ENCODE data around the gene OAF. TPM values are rescaled to one million over a fixed set of nuclear protein-coding genes. Genes with fewer than 3 reads are reported as not detected.

OAF gene
- total RNA-seq, 1 donor from 2014 or later = 17.8 TPM

DNA sequence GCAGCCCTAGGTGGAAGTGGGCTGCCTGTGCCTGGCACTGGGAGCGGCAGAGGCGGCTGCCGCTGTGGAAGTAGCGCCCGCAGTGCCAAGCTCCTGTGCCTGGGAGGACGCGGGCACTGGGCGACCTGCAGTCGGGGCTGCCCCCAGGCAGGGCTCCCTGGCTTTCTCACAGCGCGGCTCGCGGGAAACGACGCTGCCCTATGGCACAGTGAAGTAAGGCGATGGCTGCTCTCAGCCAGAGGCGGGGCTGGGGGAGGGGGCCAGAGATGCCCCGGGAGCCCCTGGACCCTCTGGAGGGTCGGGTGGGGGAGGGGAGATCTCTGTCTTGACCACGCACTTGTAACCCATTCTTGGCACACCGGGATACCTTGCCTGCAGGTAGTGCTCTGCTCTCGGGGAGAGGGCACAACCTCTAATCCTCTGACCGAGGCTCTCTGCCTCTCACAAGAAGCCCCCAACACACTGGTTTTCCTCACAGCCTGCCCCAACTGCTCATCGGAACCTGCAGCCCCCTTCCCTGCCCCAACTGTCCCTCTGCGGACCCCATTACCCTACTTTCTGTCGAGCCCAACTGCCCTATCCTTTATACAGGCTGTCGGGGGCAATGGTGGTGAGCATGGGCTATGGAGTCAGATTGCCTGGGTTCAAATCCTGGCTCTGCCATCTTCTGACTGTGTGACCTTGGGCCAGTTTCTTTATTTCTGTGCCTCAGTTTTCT is 40.7 kb upstream of the OAF start:
- peaks cover 69% of the 10 kb centered on the region for H3K27me3 ChIP-seq (ENCODE audit: low read depth)
- no peaks in the 10 kb centered on the region for H3K36me3 ChIP-seq
- H3K4me3 ChIP-seq = peak overlapping the region; percentile 57
- TF ChIP-seq, protein P1, sequence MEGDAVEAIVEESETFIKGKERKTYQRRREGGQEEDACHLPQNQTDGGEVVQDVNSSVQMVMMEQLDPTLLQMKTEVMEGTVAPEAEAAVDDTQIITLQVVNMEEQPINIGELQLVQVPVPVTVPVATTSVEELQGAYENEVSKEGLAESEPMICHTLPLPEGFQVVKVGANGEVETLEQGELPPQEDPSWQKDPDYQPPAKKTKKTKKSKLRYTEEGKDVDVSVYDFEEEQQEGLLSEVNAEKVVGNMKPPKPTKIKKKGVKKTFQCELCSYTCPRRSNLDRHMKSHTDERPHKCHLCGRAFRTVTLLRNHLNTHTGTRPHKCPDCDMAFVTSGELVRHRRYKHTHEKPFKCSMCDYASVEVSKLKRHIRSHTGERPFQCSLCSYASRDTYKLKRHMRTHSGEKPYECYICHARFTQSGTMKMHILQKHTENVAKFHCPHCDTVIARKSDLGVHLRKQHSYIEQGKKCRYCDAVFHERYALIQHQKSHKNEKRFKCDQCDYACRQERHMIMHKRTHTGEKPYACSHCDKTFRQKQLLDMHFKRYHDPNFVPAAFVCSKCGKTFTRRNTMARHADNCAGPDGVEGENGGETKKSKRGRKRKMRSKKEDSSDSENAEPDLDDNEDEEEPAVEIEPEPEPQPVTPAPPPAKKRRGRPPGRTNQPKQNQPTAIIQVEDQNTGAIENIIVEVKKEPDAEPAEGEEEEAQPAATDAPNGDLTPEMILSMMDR (IDR thresholded peaks at IDR 0.05) = no peak
- H3K9me3 ChIP-seq = no peaks in the 10 kb centered on the region
- peaks cover 18% of the 10 kb centered on the region for H3K4me1 ChIP-seq
- no peak overlapping the region for H3K27ac ChIP-seq
- DNase-seq (no peak), ATAC-seq (no peak)
- intact Hi-C loops (cut with DNase I) = loop anchor here (10.0 kb wide), 1 partner anchor 55 kb away; no protein-coding TSS in a partner anchor

DNA sequence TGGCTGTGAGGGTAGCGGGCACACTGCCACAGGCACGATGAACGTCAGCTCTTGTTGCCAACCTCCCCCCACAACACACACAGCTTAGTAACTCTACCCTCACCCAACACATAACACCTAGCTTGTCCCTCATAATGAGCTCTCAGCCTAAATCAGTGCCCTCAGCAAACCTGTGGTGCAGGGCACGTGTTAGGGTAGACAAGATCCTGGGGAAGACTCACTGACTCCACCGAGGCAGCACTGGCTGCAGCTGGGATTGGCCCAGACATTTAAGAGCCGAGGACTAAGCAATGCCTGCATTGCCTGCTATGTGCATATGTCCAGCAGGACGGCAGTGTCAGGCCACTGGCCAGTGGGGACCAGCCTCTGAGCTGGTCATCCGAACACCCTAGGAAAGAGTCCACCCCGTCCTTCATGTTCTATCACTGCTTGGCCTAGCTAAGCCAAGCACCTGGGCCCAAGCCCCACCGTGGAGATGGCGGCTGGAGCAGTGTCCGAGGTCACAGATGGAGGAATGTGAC is 40.0 kb upstream of the OAF start:
- Histone ChIP-seq H3K9me3 (no peaks in the 10 kb centered on the region), H3K27me3 (ENCODE audit: low read depth) (peaks cover 69% of the 10 kb centered on the region), H3K27ac (no peak overlapping the region), H3K4me3 (no peak overlapping the region), H3K4me1 (peaks cover 18% of the 10 kb centered on the region), H3K36me3 (no peaks in the 10 kb centered on the region)
- ATAC-seq = no peak
- intact Hi-C loops (cut with DNase I) = loop anchor here (10.0 kb wide), 1 partner anchor 54 kb away; no protein-coding TSS in a partner anchor
- TF ChIP-seq, protein P1 (IDR thresholded peaks at IDR 0.05) = no peak
- DNase-seq = no peak

DNA sequence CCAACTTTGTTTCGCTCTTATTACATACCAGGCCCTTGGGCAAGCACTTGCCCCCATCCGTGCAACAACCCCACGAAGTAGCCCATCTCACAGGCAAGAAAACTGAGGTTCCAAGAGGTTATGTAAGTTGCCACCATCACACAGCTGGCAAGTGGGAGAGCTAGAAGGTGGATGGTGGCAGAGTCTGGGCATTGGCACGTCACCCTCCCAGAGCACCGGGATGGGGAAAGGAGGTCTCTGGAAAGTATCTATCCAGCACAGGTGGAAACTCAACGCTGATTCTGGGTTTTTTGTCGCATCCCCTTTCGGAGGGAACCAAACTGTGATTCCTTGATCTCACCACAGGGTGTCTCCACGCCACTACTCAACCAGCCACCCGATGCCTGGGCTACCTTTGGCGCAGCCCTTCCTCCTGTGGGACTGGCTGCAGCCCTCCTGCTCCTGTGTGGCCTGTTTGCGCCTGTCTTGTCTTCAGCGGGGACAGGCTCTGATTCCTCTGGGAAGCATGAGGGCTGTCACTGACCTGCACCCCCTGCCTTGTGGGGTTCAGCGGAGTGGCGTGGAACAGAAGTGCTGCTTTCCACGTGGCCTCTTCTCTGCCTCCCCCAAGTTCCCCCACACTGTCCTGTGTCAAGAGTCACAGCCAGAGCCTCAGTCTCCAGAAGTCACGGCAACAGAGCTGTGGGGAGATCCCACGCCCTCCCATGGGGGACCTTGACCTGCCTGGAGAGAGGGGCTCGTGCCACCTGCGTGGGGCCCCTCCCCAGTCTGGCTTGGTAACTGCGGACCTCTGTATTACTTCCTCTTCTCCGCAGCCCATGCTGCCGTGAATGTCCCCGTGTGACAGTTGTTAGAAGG is 38.5 kb upstream of the OAF start:
- peak; percentile 60 to 66 for ATAC-seq
- H3K27me3 ChIP-seq (ENCODE audit: low read depth) = peaks cover 57% of the 10 kb centered on the region

DNA sequence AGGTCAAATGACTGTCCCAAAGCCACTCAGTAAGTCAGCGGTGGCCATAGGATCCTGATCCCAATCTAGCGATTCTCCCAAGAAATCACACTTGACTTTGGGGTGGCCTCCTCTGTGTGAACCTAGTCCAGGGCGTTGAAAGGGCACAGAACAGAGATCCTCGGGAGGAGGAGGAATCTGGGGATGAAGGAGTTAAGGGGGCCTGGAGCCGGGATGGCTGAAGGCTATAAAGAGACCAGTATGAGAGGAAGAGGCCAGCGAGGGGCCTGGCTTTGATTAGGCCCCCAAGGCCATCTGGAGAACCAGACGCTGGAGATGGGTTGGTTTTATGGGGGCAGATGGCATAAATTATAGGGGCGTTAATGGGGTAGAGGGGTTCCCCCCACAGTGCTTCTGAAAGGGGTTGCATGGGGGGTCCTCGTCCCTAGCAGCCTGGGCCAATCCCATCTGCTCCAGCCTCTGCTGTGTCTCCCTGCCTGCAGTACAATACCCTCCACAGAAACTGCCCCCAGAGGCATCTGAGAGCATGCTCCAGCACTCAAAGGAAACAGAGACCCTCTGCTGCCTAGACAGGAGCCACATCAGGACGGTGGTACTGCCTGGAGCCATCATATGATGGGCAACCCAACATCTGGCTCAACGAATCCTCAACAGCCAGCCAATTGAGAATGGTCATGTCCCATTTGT is 37.7 kb upstream of the OAF start:
- H3K27me3 ChIP-seq (ENCODE audit: low read depth) = peaks cover 50% of the 10 kb centered on the region
- ATAC-seq (no peak), DNase-seq (no peak)
- TF ChIP-seq, protein P1 (IDR thresholded peaks at IDR 0.05) = no peak
- H3K4me1 ChIP-seq = peaks cover 17% of the 10 kb centered on the region
- no peaks in the 10 kb centered on the region for H3K9me3 ChIP-seq
- H3K27ac ChIP-seq = no peak overlapping the region
- no peak overlapping the region for H3K4me3 ChIP-seq
- intact Hi-C loops (cut with DNase I) = loop anchor here (10.0 kb wide), 1 partner anchor 52 kb away; no protein-coding TSS in a partner anchor
- H3K36me3 ChIP-seq = no peaks in the 10 kb centered on the region

More for the DNA sequence above, 38.5 kb upstream of the OAF start:
- peaks cover 18% of the 10 kb centered on the region for H3K4me1 ChIP-seq
- peak; percentile 69 for DNase-seq
- H3K27ac ChIP-seq = no peak overlapping the region
- no peaks in the 10 kb centered on the region for H3K9me3 ChIP-seq
- TF ChIP-seq, protein P1 (IDR thresholded peaks at IDR 0.05) = peak; percentile 76
- intact Hi-C loops (cut with DNase I) = loop anchor here (10.0 kb wide), 1 partner anchor 53 kb away; no protein-coding TSS in a partner anchor
- no peaks in the 10 kb centered on the region for H3K36me3 ChIP-seq
- H3K4me3 ChIP-seq = no peak overlapping the region

DNA sequence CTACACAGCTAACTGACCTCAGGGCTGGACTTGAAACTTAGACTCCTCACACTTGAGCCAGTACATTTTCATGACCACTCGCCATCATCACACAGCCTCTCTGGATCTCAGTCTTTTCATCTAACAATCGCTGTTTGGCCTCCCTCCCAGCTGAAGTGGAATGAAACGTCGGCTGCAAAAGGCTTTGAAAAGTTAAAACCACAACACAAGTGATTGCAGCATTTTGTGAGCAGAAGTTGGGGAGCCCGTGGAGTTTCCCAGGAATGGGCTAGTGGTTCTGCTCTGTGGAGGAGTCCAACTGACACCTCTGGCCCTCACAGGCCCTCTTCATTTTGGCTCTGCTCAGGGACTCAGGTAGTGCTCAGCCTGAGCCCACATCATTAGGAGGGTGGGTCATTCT is 37.0 kb upstream of the OAF start:
- DNase-seq = no peak
- ATAC-seq = no peak
- Histone ChIP-seq H3K27ac (no peak overlapping the region), H3K4me1 (peaks cover 10% of the 10 kb centered on the region), H3K27me3 (ENCODE audit: low read depth) (peaks cover 44% of the 10 kb centered on the region), H3K36me3 (no peaks in the 10 kb centered on the region), H3K9me3 (no peaks in the 10 kb centered on the region), H3K4me3 (no peak overlapping the region)
- intact Hi-C loops (cut with DNase I) = loop anchor here (10.0 kb wide), 1 partner anchor 51 kb away; no protein-coding TSS in a partner anchor
- TF ChIP-seq, protein P1 (IDR thresholded peaks at IDR 0.05) = no peak

Data from lower lobe of right lung (tissue), 2 donors.